GM21717 (cell line): Measurements from ENCODE around the gene SHH.

Experiments
- ATAC-seq: cut with Tn5 transposase; IDR thresholded peaks from one replicate; pipeline ENCODE4 v1.9.1; 2021; ENCODE audit warnings: mild to moderate bottlenecking, moderate library complexity; ENCODE audit not compliant: unreplicated experiment

SHH gene

GRCh38 chr7:155766966-155767916 is 45.0 kb downstream of the SHH start:
- no peak for ATAC-seq

DNA sequence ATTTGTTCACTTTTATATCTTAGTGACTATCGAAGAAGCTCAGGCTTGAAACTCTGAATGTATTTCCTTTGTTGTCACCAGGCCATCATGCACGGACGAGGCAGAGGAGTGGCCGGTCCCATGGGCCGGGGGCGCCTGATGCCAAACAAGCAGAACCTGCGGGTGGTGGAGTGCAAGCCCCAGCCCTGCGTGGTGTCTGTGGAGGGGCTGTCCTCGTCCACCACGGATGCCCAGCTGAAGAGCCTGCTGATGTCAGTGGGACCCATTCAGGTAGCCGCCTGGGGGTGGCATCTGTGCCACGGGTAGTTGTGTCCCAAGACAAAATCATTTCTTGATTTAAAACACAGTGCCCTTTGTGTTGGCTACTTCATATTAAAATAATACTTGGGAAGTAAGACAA is 45.9 kb downstream of the SHH start:
- ATAC-seq, result no peak

DNA sequence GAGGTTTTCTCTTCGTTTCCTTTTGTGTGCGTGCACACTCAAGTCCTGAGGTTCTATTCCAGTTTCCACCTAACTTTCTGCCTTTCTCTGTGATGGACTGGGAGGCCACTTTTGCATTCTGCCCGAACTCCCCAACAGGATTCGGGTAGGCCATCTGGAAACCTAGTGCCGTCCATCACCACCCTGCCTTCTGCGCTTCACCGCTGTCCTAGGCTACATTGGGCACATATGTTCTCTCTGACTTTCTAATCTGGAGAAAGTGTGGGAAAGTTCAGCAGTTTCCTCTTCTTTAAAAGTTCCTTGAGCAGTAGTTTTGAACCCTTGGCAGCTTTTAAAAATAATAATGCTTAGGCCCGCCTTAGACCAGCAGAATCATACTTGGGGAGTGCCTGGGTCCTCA is 46.8 kb downstream of the SHH start:
- no peak for ATAC-seq

DNA sequence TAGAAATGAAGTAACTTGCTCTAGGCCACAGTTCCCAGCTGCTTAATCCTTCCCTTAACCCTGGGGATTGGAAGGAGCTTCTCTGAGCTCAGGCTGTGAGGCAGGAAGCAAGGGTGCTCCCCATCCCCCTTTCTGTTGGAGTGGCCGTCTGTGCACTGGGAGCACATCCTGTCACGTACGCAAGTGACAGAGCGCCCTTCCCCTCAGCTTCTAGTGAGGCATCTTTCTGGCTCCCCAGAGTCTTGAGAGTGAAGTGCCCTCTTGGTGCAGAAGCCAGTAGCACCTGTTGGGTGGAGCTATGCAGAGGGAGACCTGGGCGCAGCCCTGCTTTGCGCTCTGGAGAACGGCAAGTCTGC is 47.8 kb downstream of the SHH start:
- ATAC-seq, result peak; percentile 37

- peak; percentile 60 for ATAC-seq
Observed at GRCh38 chr7:155763691-155764437, 48.4 kb downstream of the SHH start.

- ATAC-seq, result no peak
Observed at GRCh38 chr7:155763122-155763521, 49.1 kb downstream of the SHH start.

DNA sequence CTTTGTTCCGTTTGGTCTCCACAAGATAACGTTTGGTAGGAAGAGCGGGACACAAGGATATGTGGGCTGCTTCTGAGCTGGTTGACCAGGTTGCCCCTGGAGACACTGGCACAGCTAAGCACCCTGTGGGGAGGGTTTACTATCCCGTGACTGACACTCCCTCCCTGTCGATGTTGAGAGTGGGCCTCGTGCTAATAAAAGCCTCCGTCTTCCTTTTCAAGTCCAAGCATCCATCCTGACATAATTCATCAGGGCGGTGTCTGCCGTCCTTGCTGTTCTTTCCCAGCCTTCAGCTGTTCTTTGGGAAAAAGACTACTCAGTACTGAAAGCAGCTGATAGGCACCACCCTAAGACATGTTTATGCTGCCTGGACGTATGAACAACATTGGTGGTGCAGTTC is 49.6 kb downstream of the SHH start:
- ATAC-seq, result no peak

- no peak for ATAC-seq
Observed at GRCh38 chr7:155762036-155762435, 50.2 kb downstream of the SHH start.

DNA sequence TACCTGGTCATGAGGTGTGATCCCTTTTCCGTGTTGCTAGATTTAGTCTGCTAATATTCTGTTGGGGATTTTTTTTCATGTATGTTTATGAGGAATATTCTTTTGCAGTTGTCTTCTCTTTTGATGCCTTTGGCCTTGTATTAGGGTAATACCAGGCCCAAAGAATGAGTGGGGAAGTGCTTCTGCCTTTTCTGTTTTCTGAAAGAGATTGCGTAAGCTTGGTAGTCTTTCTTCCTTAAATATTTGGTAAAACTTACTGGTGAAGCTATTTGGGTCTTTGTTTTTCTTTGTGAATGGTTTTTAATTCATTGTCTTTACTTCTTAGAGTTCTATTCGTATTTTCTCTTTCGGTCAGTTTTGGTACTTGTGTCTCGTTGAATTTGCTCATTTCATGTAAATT is 51.1 kb downstream of the SHH start:
- ATAC-seq, result no peak

DNA sequence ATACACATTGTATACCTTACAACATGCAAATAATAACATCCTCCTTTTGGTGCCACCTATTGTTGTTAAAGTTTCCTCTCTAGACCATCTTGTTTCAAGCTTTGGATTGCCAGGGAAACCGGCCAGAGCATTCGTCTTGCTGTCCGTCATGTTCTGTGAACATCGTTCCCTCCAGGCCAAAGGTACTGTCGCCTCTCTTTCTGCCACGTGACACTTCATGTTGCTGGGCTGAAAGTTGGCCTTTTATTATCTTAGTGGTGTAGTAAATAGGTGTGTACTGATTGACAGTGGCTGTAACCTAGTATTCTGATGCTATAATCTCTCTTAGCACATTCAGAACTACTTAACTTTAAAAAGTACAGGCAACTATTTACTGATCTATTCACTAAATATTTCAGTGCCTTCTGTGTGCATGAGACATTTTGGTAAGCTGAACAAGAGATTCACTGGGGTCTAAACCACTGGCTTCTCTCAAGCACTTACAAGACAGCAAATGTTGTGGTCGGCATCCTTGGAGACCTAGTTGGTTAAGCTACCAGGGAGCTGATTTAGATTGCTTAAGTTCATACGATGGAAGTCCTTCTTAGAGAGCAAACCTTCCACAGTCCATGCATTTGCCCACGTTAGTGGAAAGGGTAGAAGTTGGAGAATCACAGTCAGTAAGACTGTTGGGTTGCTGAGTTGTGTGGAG is 52.4 kb downstream of the SHH start:
- ATAC-seq, result no peak

DNA sequence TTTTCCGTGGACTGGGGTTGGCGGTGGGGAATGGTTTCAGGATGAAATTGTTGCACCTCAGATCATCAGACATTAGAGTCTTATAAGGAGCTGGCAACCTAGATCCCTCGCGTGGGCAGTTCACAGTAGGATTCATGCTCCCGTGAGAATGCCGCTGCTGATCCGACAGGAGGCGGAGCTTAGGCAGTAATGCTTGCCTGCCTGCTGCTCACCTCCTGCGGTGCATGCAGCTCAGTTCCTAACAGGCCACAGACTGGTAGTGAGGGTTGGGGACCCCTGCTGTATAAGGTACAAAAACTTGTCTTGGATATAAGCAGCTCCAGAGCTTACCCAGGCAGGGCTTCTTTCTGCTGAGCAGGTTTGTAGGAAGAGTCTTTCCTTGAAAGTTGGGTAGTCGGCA is 53.9 kb downstream of the SHH start:
- no peak for ATAC-seq

DNA sequence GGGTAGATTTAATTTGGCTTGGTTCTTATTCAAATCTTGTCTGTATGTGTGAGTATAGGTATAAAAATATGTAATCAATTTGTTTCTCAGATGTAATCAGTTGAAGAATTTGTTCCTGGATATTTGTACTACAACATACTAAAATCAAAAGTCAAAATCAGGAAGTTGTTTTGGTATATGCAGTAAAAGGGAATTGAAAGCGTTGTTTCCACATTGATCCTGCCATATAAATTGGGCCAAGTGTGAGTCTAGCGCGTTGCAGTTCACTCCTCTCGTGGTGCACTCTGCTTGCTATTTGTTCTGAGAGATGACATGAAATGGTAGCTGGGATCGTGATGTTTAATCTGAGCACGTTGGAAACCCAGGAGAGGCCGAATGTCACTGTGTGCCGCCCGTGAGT is 55.9 kb downstream of the SHH start:
- ATAC-seq, result peak; percentile 30

DNA sequence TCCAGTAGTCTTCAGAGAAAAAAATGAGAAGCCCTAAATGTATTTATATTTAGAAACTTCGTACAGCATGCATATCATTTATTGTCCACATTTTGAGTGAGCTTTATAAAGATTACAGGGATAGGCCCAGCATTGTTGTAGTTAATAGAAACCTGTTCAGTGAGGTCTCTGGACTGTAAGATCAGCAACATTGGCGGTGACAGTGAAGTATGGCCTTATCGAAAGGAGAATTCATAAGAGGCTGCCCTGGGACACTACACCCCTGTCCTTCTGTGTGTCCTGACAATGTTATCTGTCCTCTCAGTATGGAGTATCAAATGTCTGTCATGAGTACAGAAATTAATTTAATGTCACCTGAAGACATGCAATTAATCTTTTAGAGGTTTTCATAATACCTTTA is 57.2 kb downstream of the SHH start:
- no peak for ATAC-seq

GRCh38 chr7:155754165-155754564 is 58.1 kb downstream of the SHH start:
- ATAC-seq, result no peak

DNA sequence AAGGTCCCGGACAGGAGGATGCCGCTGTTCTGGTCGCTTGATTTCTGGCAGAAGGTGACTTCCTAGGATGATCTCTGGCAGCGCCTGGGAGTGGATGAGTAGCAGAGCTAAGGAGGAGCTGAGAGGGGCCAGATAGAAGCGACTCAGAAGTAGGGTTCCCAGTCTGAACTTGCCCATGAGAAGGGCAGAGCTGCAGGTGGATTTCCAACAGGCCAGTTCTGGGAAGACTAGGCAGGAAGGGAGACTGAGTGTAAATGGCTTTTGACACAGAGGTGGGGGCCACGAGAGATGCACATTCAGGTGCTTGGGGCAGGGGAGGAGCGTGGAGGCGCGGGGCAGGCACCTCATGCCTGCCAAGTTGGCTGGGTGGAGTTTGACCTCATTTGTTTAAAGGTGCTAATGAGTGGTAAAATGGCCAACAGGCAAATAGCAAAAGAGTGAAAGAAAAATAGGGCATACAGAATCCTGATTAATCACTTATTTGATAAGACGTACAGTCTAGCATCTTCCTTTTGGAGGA is 58.8 kb downstream of the SHH start:
- peak; percentile 11 for ATAC-seq

DNA sequence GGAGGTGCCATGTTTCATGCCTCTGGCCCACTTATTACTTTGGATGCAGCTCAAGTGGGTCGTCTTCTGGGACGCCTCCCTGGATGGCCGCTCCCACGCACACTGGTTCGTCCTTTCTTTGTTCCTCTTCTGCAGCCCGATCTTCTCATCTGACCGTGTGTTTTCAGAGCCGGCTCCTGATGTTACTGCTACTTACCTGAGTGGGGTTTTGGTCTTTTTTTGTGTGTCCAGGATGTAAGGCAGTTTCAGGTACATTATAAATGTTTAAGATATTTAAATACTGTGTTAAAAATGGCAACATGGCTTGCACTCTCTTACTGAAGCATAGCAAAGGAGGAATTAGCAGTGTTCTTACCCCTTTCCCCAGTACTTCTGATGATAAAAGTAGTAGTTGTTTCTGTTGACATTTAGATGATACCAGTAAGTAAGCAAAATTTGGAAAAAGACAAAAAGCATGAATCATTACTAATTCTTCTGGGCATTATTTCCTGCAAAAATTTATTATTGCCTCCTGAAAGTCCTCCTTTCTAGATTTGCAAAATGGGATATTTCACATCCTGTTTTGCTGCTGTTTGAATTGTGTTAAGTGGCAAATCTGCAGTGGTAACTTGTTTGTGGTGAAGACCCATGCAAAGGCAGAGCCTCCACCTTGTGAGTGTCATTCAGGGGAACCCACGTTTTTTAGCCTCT is 59.4 kb downstream of the SHH start:
- peak; percentile 59 for ATAC-seq

- no peak for ATAC-seq
Observed at GRCh38 chr7:155751409-155751808, 60.9 kb downstream of the SHH start.

GRCh38 chr7:155750255-155751125 is 61.8 kb downstream of the SHH start:
- ATAC-seq, result no peak
